Liver (tissue), 9 donors: ENCODE measurements around the gene FNIP1. TPM values are rescaled to one million over a fixed set of nuclear protein-coding genes. Genes with fewer than 3 reads are reported as not detected.

ENCODE experiments used
- DNase-seq: peaks from one replicate; pipeline ENCODE4 v3.0.0-alpha.2; 2017; ENCODE audit warnings: low spot score
- H3K27ac ChIP-seq, 2 donors: one replicate each; pipeline ENCODE4 v1.7.0; 2013; ENCODE audit warnings: inconsistent platforms in 2 of 2, low read length in 2 of 2, control low read depth in 1 of 2, low read depth in 1 of 2, mild to moderate bottlenecking in 1 of 2
- H3K27me3 ChIP-seq, 4 donors: one replicate each; pipeline versions ENCODE4 v1.6.1 to v1.7.0; 2013; ENCODE audit warnings: low read length in 3 of 4, inconsistent platforms in 1 of 4, mild to moderate bottlenecking in 1 of 4, moderate library complexity in 1 of 4; ENCODE audit not compliant: control insufficient read depth in 4 of 4, insufficient read depth in 4 of 4
- H3K36me3 ChIP-seq, 4 donors: one replicate each; pipeline versions ENCODE4 v1.6.1 to v1.7.0; 2013; ENCODE audit warnings: low read length in 3 of 4, mild to moderate bottlenecking in 3 of 4, low read depth in 1 of 4, moderate library complexity in 1 of 4; ENCODE audit not compliant: control insufficient read depth in 4 of 4, insufficient read depth in 3 of 4
- H3K4me1 ChIP-seq, 4 donors: one replicate each; pipeline versions ENCODE4 v1.6.1 to v1.7.0; 2013; ENCODE audit warnings: low read length in 3 of 4, mild to moderate bottlenecking in 3 of 4, moderate library complexity in 1 of 4; ENCODE audit not compliant: control insufficient read depth in 4 of 4, insufficient read depth in 4 of 4
- H3K4me3 ChIP-seq, 3 donors: one replicate each; pipeline versions ENCODE4 v1.6.1 to v1.7.0; 2013; ENCODE audit warnings: low read length in 3 of 3, control low read depth in 1 of 3, low read depth in 1 of 3, mild to moderate bottlenecking in 1 of 3
- H3K9ac ChIP-seq, 2 donors: one replicate each; pipeline ENCODE4 v1.7.0; 2013; ENCODE audit warnings: low read length in 2 of 2, mild to moderate bottlenecking in 2 of 2, moderate library complexity in 2 of 2, control low read depth in 1 of 2, low read depth in 1 of 2
- H3K9me3 ChIP-seq, 4 donors: one replicate each; pipeline versions ENCODE4 v1.6.1 to v1.7.0; 2013; ENCODE audit warnings: low read length in 3 of 4; ENCODE audit not compliant: control insufficient read depth in 4 of 4
- ATF3 ChIP-seq: IDR thresholded peaks from 2 replicates; pipeline ENCODE4 v1.6.1; 2016; ENCODE audit warnings: antibody characterized with exemption
- CTCF ChIP-seq: fragments of 150-350 bp; IDR thresholded peaks from 2 replicates; pipeline ENCODE4 v1.5.1; 2017; ENCODE audit warnings: improper control_type of control experiment, low read depth, low read length; ENCODE audit not compliant: missing input control
- EGR1 ChIP-seq, 2 donors: IDR thresholded peaks; 2 replicates each; pipeline ENCODE4 v1.6.1; 2016 to 2018; ENCODE audit warnings: antibody characterized with exemption in 2 of 2, low read depth in 2 of 2
- FOXA1 ChIP-seq: IDR thresholded peaks from 2 replicates; pipeline ENCODE4 v1.6.1; 2016; ENCODE audit warnings: antibody characterized with exemption
- FOXA2 ChIP-seq: IDR thresholded peaks from 2 replicates; pipeline ENCODE4 v1.6.1; 2016; ENCODE audit warnings: antibody characterized with exemption
- GABPA ChIP-seq, 2 donors: IDR thresholded peaks in 1 of 2; conservative IDR thresholded peaks in 1 of 2; 2 replicates each; pipeline ENCODE4 v1.6.1; 2016; ENCODE audit warnings: antibody characterized with exemption in 2 of 2, mild to moderate bottlenecking in 1 of 2, moderate library complexity in 1 of 2
- HNF4A ChIP-seq, 2 donors: conservative IDR thresholded peaks; 2 replicates each; pipeline ENCODE4 v1.6.1; 2016; ENCODE audit warnings: antibody characterized with exemption in 2 of 2, mild to moderate bottlenecking in 2 of 2
- HNF4G ChIP-seq: IDR thresholded peaks from 2 replicates; pipeline ENCODE4 v1.6.1; 2016; ENCODE audit warnings: antibody characterized with exemption
- JUND ChIP-seq, 2 donors: IDR thresholded peaks; 2 replicates each; pipeline ENCODE4 v1.6.1; 2016; ENCODE audit warnings: antibody characterized with exemption in 2 of 2
- MAX ChIP-seq: IDR thresholded peaks from 2 replicates; pipeline ENCODE4 v1.6.1; 2016; ENCODE audit warnings: antibody characterized with exemption
- NR2F2 ChIP-seq: IDR thresholded peaks from 2 replicates; pipeline ENCODE4 v1.6.1; 2016; ENCODE audit warnings: antibody characterized with exemption
- RAD21 ChIP-seq, 2 donors: IDR thresholded peaks; 2 replicates each; pipeline ENCODE4 v1.6.1; 2016; ENCODE audit warnings: antibody characterized with exemption in 2 of 2, mild to moderate bottlenecking in 2 of 2
- REST ChIP-seq: IDR thresholded peaks from 2 replicates; pipeline ENCODE4 v1.6.1; 2016; ENCODE audit warnings: antibody characterized with exemption, mild to moderate bottlenecking
- RXRA ChIP-seq, 2 donors: IDR thresholded peaks; 2 replicates each; pipeline ENCODE4 v1.6.1; 2017 to 2018; ENCODE audit warnings: antibody characterized with exemption in 2 of 2, mild to moderate bottlenecking in 1 of 2
- SP1 ChIP-seq: IDR thresholded peaks from 2 replicates; pipeline ENCODE4 v1.6.1; 2018; ENCODE audit warnings: antibody characterized with exemption, mild to moderate bottlenecking
- TAF1 ChIP-seq: conservative IDR thresholded peaks from 2 replicates; pipeline ENCODE4 v1.6.1; 2016; ENCODE audit warnings: antibody characterized with exemption, mild to moderate bottlenecking
- YY1 ChIP-seq: IDR thresholded peaks from 2 replicates; pipeline ENCODE4 v1.6.1; 2016; ENCODE audit warnings: antibody characterized with exemption, mild to moderate bottlenecking
- ZBTB33 ChIP-seq: IDR thresholded peaks from 2 replicates; pipeline ENCODE4 v1.6.1; 2016; ENCODE audit warnings: antibody characterized with exemption
- WGBS: extraction: QIAGEN DNeasy Blood & Tissue Kit; methylation state at CpG from one replicate; pipeline ENCODE4 v1.1.7; 2013; 5-methylcytosine and 5-hydroxymethylcytosine counted together
- polyA plus RNA-seq, 2 donors: library from polyadenylated mRNA; stranded (reverse) in 1 of 2; unstranded in 1 of 2; fragments of 200-250 nt in 1 of 2; fragments of >200 nt in 1 of 2; fragmentation: Nextera tagmentation in 1 of 2; extraction: Ambion mirVana in 1 of 2; gene quantifications; one replicate each; pipeline versions ENCODE4 v1.2.1 to v1.2.3, GENCODE V29; 2013 to 2015
- total RNA-seq, 2 donors: library from RNA; depleted of rRNA; stranded (reverse); fragments of >200 nt; gene quantifications; one replicate each; pipeline ENCODE4 v1.2.3, GENCODE V29; 2014
- donor health status: healthy.
- donor health status: healthy.
- donor health status: healthy.
- donor health status: healthy.
- donor health status: healthy.

FNIP1 gene
- total and polyA plus RNA-seq, 4 donors: 3.7 to 34.0 (median 13.8) TPM

GRCh38 chr5:131757830-131758519 is 38.8 kb downstream of the FNIP1 start:
- TF ChIP-seq HNF4G (no peak), SP1 (no peak), MAX (no peak), FOXA1 (no peak), FOXA2 (no peak), GABPA (IDR thresholded peaks at IDR 0.05 in 1 of 2, conservative IDR thresholded peaks at IDR 0.05 in 1 of 2) (no peak), CTCF (no peak), ZBTB33 (no peak), TAF1 (no peak), RAD21 (IDR thresholded peaks at IDR 0.05) (no peak), ATF3 (no peak), YY1 (no peak), RXRA (IDR thresholded peaks at IDR 0.05) (no peak), NR2F2 (no peak), REST (no peak), HNF4A (conservative IDR thresholded peaks at IDR 0.05) (no peak), JUND (IDR thresholded peaks at IDR 0.05) (no peak), EGR1 (IDR thresholded peaks at IDR 0.05; ENCODE audit: low read depth in 2 of 2) (no peak)
- Histone ChIP-seq H3K9ac (no peak overlapping the region), H3K9me3 (no peaks in the 10 kb centered on the region), H3K27ac (no peak overlapping the region), H3K4me1 (peaks cover 0 to 10% (median 0%) of the 10 kb centered on the region in 4 donors), H3K4me3 (no peak overlapping the region), H3K27me3 (no peaks in the 10 kb centered on the region), H3K36me3 (peaks cover 0 to 1% (median 0%) of the 10 kb centered on the region in 4 donors)
- 96% methylated on average over 1 of the region's 1 CpG for WGBS
- DNase-seq: no peak
